B cell (primary cell): ENCODE measurements around the gene USP36. TPM values are rescaled to one million over a fixed set of nuclear protein-coding genes. Genes with fewer than 3 reads are reported as not detected.

Experiments used
- ATAC-seq: fragments of 200-7000 bp; cut with Tn5 transposase; one replicate; pipeline ENCODE4 v1.10.0; 2021; ENCODE audit warnings: low read depth, mild to moderate bottlenecking, moderate number of reproducible peaks, moderate library complexity
- CTCF ChIA-PET: fragments of 350-600 bp; sonication (Branson Sonifier 250); formaldehyde crosslinking; loops from one replicate; lab custom pipeline; 2021; ENCODE audit warnings: antibody characterized with exemption, inconsistent platforms; lab: Charles Lee
- POLR2A ChIA-PET: fragments of 350-600 bp; sonication (Branson Sonifier 250); formaldehyde crosslinking; loops from one replicate; lab custom pipeline; 2021; ENCODE audit warnings: antibody characterized with exemption; lab: Charles Lee
- DNase-seq: peaks from one replicate; pipeline ENCODE4 v3.0.0; 2013
- H2AFZ ChIP-seq: 2 replicates; pipeline ENCODE4 v1.6.1; 2012; ENCODE audit warnings: mild to moderate bottlenecking, low read depth, low read length; ENCODE audit not compliant: insufficient read depth, poor library complexity, severe bottlenecking
- H3K27ac ChIP-seq, 2 donors: 1 replicate in 1 of 2; 2 replicates in 1 of 2; pipeline ENCODE4 v1.5.1; 2012 to 2013; ENCODE audit warnings: low read length in 2 of 2, mild to moderate bottlenecking in 2 of 2, moderate library complexity in 1 of 2
- H3K27me3 ChIP-seq, 4 experiments: fragments of 200-600 bp in 1 of 4; sonication (generic) in 1 of 4; replicated peaks in 1 of 4; 1 replicate in 2 of 4; 2 replicates in 2 of 4; pipeline versions ENCODE4 v1.6.1 to v1.7.0; 2013 to 2016; ENCODE audit warnings: low read length in 3 of 4, mild to moderate bottlenecking in 2 of 4, mixed read lengths in 1 of 4, moderate library complexity in 1 of 4; ENCODE audit not compliant: insufficient read depth in 4 of 4, control insufficient read depth in 3 of 4; ENCODE audit errors: control extremely low read depth in 1 of 4
- H3K36me3 ChIP-seq, 2 experiments: replicated peaks in 1 of 2; 1 replicate in 1 of 2; 2 replicates in 1 of 2; pipeline versions ENCODE4 v1.6.1 to v1.7.1; 2013; ENCODE audit warnings: low read length in 1 of 2; ENCODE audit not compliant: insufficient read depth in 2 of 2, control insufficient read depth in 1 of 2; ENCODE audit errors: control extremely low read depth in 1 of 2, extremely low read depth in 1 of 2
- H3K4me1 ChIP-seq, 2 donors: fragments of 200-600 bp in 1 of 2; sonication (generic) in 1 of 2; 1 replicate in 1 of 2; 2 replicates in 1 of 2; pipeline versions ENCODE4 v1.5.1 to v1.6.1; 2013 to 2017; ENCODE audit warnings: low read length in 2 of 2; ENCODE audit not compliant: control insufficient read depth in 2 of 2, insufficient read depth in 2 of 2
- H3K4me2 ChIP-seq: replicated peaks from 2 replicates; pipeline ENCODE3; 2012; ENCODE audit warnings: mild to moderate bottlenecking, low read depth, low read length; ENCODE audit not compliant: poor library complexity, severe bottlenecking
- H3K4me3 ChIP-seq, 5 experiments: fragments of 200-600 bp in 1 of 5; sonication (generic) in 1 of 5; 1 replicate in 3 of 5; 2 replicates in 2 of 5; pipeline versions ENCODE4 v1.5.1 to v1.7.0; 2011 to 2016; ENCODE audit warnings: low read length in 4 of 5, mild to moderate bottlenecking in 4 of 5, low read depth in 2 of 5, control low read depth in 1 of 5, moderate library complexity in 1 of 5; ENCODE audit not compliant: insufficient read depth in 1 of 5; ENCODE audit errors: control extremely low read depth in 1 of 5, extremely low read depth in 1 of 5
- H3K79me2 ChIP-seq: fragments of 200-600 bp; sonication (generic); one replicate; pipeline ENCODE4 v1.6.0; 2016; ENCODE audit warnings: low read length; ENCODE audit not compliant: control insufficient read depth, insufficient read depth
- H3K9ac ChIP-seq: fragments of 200-600 bp; sonication (generic); 2 replicates; pipeline ENCODE4 v1.6.1; 2017; ENCODE audit warnings: mild to moderate bottlenecking, low read length, moderate library complexity
- H3K9me3 ChIP-seq, 3 donors: one replicate each; pipeline versions ENCODE4 v1.6.1 to v1.7.1; 2013; ENCODE audit warnings: low read length in 2 of 3; ENCODE audit not compliant: control insufficient read depth in 2 of 3, insufficient read depth in 1 of 3; ENCODE audit errors: control extremely low read depth in 1 of 3
- H4K20me1 ChIP-seq: 2 replicates; pipeline ENCODE4 v1.6.0; 2012; ENCODE audit warnings: mild to moderate bottlenecking, low read length; ENCODE audit not compliant: insufficient read depth, control insufficient read depth, poor library complexity, severe bottlenecking
- H3K27ac Mint-ChIP-seq: one replicate; pipeline ENCODE4 v1.8.0; 2021; ENCODE audit warnings: mixed read lengths
- H3K27me3 Mint-ChIP-seq: one replicate; pipeline ENCODE4 v1.8.0; 2021; ENCODE audit warnings: mixed read lengths
- H3K4me1 Mint-ChIP-seq: one replicate; pipeline ENCODE4 v1.8.0; 2021; ENCODE audit warnings: mixed read lengths
- H3K4me3 Mint-ChIP-seq: one replicate; pipeline ENCODE4 v1.8.0; 2021; ENCODE audit warnings: mixed read lengths
- H3K9me3 Mint-ChIP-seq: one replicate; pipeline ENCODE4 v1.8.0; 2022; ENCODE audit warnings: mixed read lengths; ENCODE audit not compliant: insufficient read depth
- CTCF ChIP-seq: fragments of 200-600 bp; IDR thresholded peaks from one replicate; pipeline ENCODE4 v1.8.0; 2022; ENCODE audit warnings: antibody characterized with exemption, mild to moderate bottlenecking
- EZH2 ChIP-seq: IDR thresholded peaks from 2 replicates; pipeline ENCODE4 v1.6.1; 2012; ENCODE audit warnings: borderline replicate concordance, low read depth, mild to moderate bottlenecking, moderate library complexity, low read length; ENCODE audit not compliant: insufficient read depth, poor library complexity, severe bottlenecking
- WGBS: methylation state at CpG from one replicate; pipeline ENCODE4 v1.1.5; 2013; ENCODE audit warnings: missing lambda C conversion rate; ENCODE audit not compliant: insufficient coverage; 5-methylcytosine and 5-hydroxymethylcytosine counted together
- intact Hi-C: fragments of 100-400 bp; cut with micrococcal nuclease; formaldehyde crosslinking; loops from one replicate; pipeline ENCODE4 v1.10.0; 2022
- polyA plus RNA-seq: library from polyadenylated mRNA; depleted of rRNA; stranded (reverse); fragments of >200 nt; gene quantifications from 2 replicates; pipeline ENCODE4 v1.2.3, GENCODE V29; 2012
- total RNA-seq, 2 donors: library from RNA; stranded (reverse); fragments of 120-200 nt in 1 of 2; gene quantifications; 1 replicate in 1 of 2; 2 replicates in 1 of 2; pipeline versions ENCODE4 v1.2.3 to v1.2.4, GENCODE V29; 2013 to 2022

The USP36 gene
- total and polyA plus RNA-seq, 2 donors (not counting 1 experiment from before 2014, with no cell fraction given) = 52.2 to 137 TPM

GRCh38 chr17:78767806-78768205 lies 72.8 kb downstream of the USP36 start:
- Mint-ChIP-seq H3K27me3 (no peaks in the 10 kb centered on the region), H3K9me3 (no peaks in the 10 kb centered on the region), H3K4me3 (no peak overlapping the region), H3K27ac (no peak overlapping the region), H3K4me1 (peaks cover 41% of the 10 kb centered on the region)
- WGBS = 0% methylated on average over 2 of the region's 4 CpGs
- ATAC-seq = no peak
- ChIA-PET CTCF (interaction anchor here (0.7 to 6.9 kb wide), 3 partner anchors 11 to 59 kb away, joined by 3 to 46 read pairs (median 3); no protein-coding TSS in a partner anchor), POLR2A (interaction anchor here (0.7 to 1.0 kb wide), 2 partner anchors 33 to 57 kb away, joined by 3 read pairs; no protein-coding TSS in a partner anchor)
- Histone ChIP-seq H3K4me3 (no peak overlapping the region), H3K9ac (no peak overlapping the region), H3K79me2 (peaks cover 100% of the 10 kb centered on the region), H3K27ac (peak overlapping the region; percentile 55 to 70), H3K27me3 (no peaks in the 10 kb centered on the region), H3K9me3 (no peaks in the 10 kb centered on the region), H4K20me1 (peaks cover 38% of the 10 kb centered on the region), H2AFZ (no peak overlapping the region), H3K4me1 (peaks cover 79 to 88% of the 10 kb centered on the region in 2 donors), H3K4me2 (peak overlapping the region; percentile 47), H3K36me3 (peaks cover 0 to 9% of the 10 kb centered on the region in 2 experiments)
- no peak for DNase-seq
- intact Hi-C loops = no loop called here
- no peak for TF ChIP-seq EZH2
- TF ChIP-seq CTCF = no peak

GRCh38 chr17:78766743-78767294 lies 73.8 kb downstream of the USP36 start:
- H3K4me1 Mint-ChIP-seq = peaks cover 40% of the 10 kb centered on the region
- ATAC-seq (peak; percentile 55), DNase-seq (peak; percentile 46)
- Histone ChIP-seq H3K27ac (peak overlapping the region; percentile 25 to 70), H3K9ac (no peak overlapping the region), H3K27me3 (no peaks in the 10 kb centered on the region), H3K4me1 (peaks cover 75 to 86% of the 10 kb centered on the region in 2 donors), H3K9me3 (no peaks in the 10 kb centered on the region), H3K36me3 (peaks cover 0 to 9% of the 10 kb centered on the region in 2 experiments), H3K4me3 (no peak overlapping the region), H3K4me2 (peak overlapping the region; percentile 47), H4K20me1 (peaks cover 38% of the 10 kb centered on the region), H2AFZ (no peak overlapping the region), H3K79me2 (peaks cover 100% of the 10 kb centered on the region)
- WGBS = 84% methylated on average over 5 of the region's 5 CpGs
- no peaks in the 10 kb centered on the region for H3K9me3 Mint-ChIP-seq
- POLR2A ChIA-PET = interaction anchor here (0.7 kb wide), 1 partner anchor 8 kb away, joined by 3 read pairs; no protein-coding TSS in a partner anchor
- no peaks in the 10 kb centered on the region for H3K27me3 Mint-ChIP-seq
- CTCF ChIA-PET = interaction anchor here (0.6 to 6.9 kb wide), 4 partner anchors 10 to 51 kb away, joined by 4 to 46 read pairs (median 6); no protein-coding TSS in a partner anchor
- no peak overlapping the region for H3K4me3 Mint-ChIP-seq
- TF ChIP-seq EZH2 (no peak), CTCF (no peak)
- intact Hi-C loops = no loop called here
- H3K27ac Mint-ChIP-seq = no peak overlapping the region
